Ascending aorta (tissue), 2 donors: ENCODE results near the gene PGAM1. TPM values are rescaled to one million over a fixed set of nuclear protein-coding genes. Genes with fewer than 3 reads are reported as not detected.

Experiments used
- DNase-seq, 2 donors: peaks; one replicate each; pipeline ENCODE4 v3.0.0-alpha.2; 2019; ENCODE audit warnings: low spot score in 2 of 2
- H3K27ac ChIP-seq, 2 donors: fragments of 200-600 bp; sonication (generic); one replicate each; pipeline ENCODE4 v1.5.1; 2016 to 2017; ENCODE audit warnings: mild to moderate bottlenecking in 1 of 2
- H3K27me3 ChIP-seq: fragments of 200-600 bp; sonication (generic); one replicate; pipeline ENCODE4 v1.5.1; 2017
- H3K36me3 ChIP-seq, 2 donors: fragments of 200-600 bp; sonication (generic); one replicate each; pipeline ENCODE4 v1.5.1; 2016
- H3K4me1 ChIP-seq, 2 donors: fragments of 200-600 bp; sonication (generic); one replicate each; pipeline ENCODE4 v1.5.1; 2016 to 2017; ENCODE audit warnings: mild to moderate bottlenecking in 1 of 2
- H3K4me3 ChIP-seq, 2 donors: fragments of 200-600 bp; sonication (generic); one replicate each; pipeline ENCODE4 v1.5.1; 2016 to 2017; ENCODE audit warnings: mild to moderate bottlenecking in 1 of 2
- H3K9me3 ChIP-seq, 2 donors: fragments of 200-600 bp; sonication (generic); one replicate each; pipeline ENCODE4 v1.5.1; 2016
- CTCF ChIP-seq, 3 experiments: fragments of 200-600 bp in 2 of 3; fragments of 450-650 bp in 1 of 3; sonication (generic) in 2 of 3; IDR thresholded peaks; one replicate each; pipeline ENCODE4 v1.5.1; 2016 to 2019; ENCODE audit warnings: antibody characterized with exemption in 3 of 3, mild to moderate bottlenecking in 1 of 3, moderate library complexity in 1 of 3
- intact Hi-C: fragments of 100-400 bp; cut with DNase I; formaldehyde crosslinking; loops from one replicate; pipeline ENCODE4 v1.15.1; 2023
- total RNA-seq: library from RNA; depleted of rRNA; stranded (reverse); fragments of >200 nt; gene quantifications from one replicate; pipeline ENCODE4 v1.1.0, GENCODE V29; 2016

PGAM1 gene
- total RNA-seq, 1 donor from 2014 or later: 171 TPM

GRCh38 chr10:97445357-97445721 lies 19.3 kb downstream of the PGAM1 start:
- Histone ChIP-seq H3K27ac (peak overlapping the region; percentile 41 to 55), H3K4me3 (peak overlapping the region; percentile 87 to 98), H3K27me3 (no peaks in the 10 kb centered on the region), H3K9me3 (no peaks in the 10 kb centered on the region), H3K4me1 (peaks cover 7 to 28% of the 10 kb centered on the region in 2 donors), H3K36me3 (peaks cover 14% of the 10 kb centered on the region in 2 donors)
- TF ChIP-seq CTCF (IDR thresholded peaks at IDR 0.05): no peak
- intact Hi-C loops: no loop called here
- DNase-seq: no peak

- intact Hi-C loops: loop anchor here (1.0 to 2.0 kb wide), 3 partner anchors 19 to 53 kb away; partner anchors contain the start of genes PGAM1 and RRP12
- Histone ChIP-seq H3K4me3 (peak within 1 kb of the TSS; percentile 87 to 98), H3K27ac (peak within 1 kb of the TSS; percentile 41 to 66), H3K36me3 (peaks cover 8 to 9% of the 10 kb centered on the region in 2 donors), H3K4me1 (peaks cover 7 to 30% of the 10 kb centered on the region in 2 donors), H3K27me3 (no peaks in the 10 kb centered on the region), H3K9me3 (no peaks in the 10 kb centered on the region)
- TF ChIP-seq CTCF (IDR thresholded peaks at IDR 0.05): peak in 1 of 3 experiments; percentile 23
- peak; percentile 87 to 96 for DNase-seq
These were observed 20.0 kb downstream of the PGAM1 start, which contains the start of the genes EXOSC1 and ZDHHC16 for GRCh38 chr10:97445722-97446639. Gene EXOSC1, minus strand, starts transcription at chr10:97446006. Its CDS starts 21 bp downstream, at chr10:97445985. Gene ZDHHC16, plus strand, starts transcription at chr10:97446175. Its CDS starts 5,501 bp downstream, at chr10:97451676.

GRCh38 chr10:97450828-97451227 lies 24.8 kb downstream of the PGAM1 start:
- Histone ChIP-seq H3K27me3 (no peaks in the 10 kb centered on the region), H3K4me1 (peaks cover 3 to 34% of the 10 kb centered on the region in 2 donors), H3K27ac (no peak overlapping the region), H3K36me3 (peaks cover 16 to 26% of the 10 kb centered on the region in 2 donors), H3K9me3 (no peaks in the 10 kb centered on the region), H3K4me3 (no peak overlapping the region)
- no peak for TF ChIP-seq CTCF (IDR thresholded peaks at IDR 0.05)
- intact Hi-C loops: no loop called here
- no peak for DNase-seq

- peaks cover 24 to 34% of the 10 kb centered on the region in 2 donors for H3K36me3 ChIP-seq
- no peak for DNase-seq
- intact Hi-C loops: no loop called here
- TF ChIP-seq CTCF (IDR thresholded peaks at IDR 0.05): no peak
- H3K4me3 ChIP-seq: no peak overlapping the region
- H3K9me3 ChIP-seq: no peaks in the 10 kb centered on the region
- no peak overlapping the region for H3K27ac ChIP-seq
- H3K4me1 ChIP-seq: peaks cover 3 to 32% of the 10 kb centered on the region in 2 donors
- H3K27me3 ChIP-seq: no peaks in the 10 kb centered on the region
These were observed 25.6 kb downstream of the PGAM1 start for GRCh38 chr10:97451605-97452004.

- Histone ChIP-seq H3K27ac (no peak overlapping the region), H3K36me3 (peaks cover 28 to 40% of the 10 kb centered on the region in 2 donors), H3K9me3 (no peaks in the 10 kb centered on the region), H3K27me3 (no peaks in the 10 kb centered on the region), H3K4me1 (peaks cover 0 to 25% of the 10 kb centered on the region in 2 donors), H3K4me3 (no peak overlapping the region)
- TF ChIP-seq CTCF (IDR thresholded peaks at IDR 0.05): no peak
- intact Hi-C loops: no loop called here
- DNase-seq: no peak
These were observed 26.4 kb downstream of the PGAM1 start for GRCh38 chr10:97452352-97452751.
